Mesothelial cell of epicardium (in vitro differentiated cells): Measurements from ENCODE around the gene DEPDC5. TPM values are rescaled to one million over a fixed set of nuclear protein-coding genes. Genes with fewer than 3 reads are reported as not detected.

ENCODE experiments used
- DNase-seq, 2 experiments: peaks; one replicate each; pipeline ENCODE4 v3.0.0; 2021; ENCODE audit warnings: low spot score in 2 of 2; ENCODE audit not compliant: unreplicated experiment in 2 of 2
- H3K27ac Mint-ChIP-seq: 2 replicates; pipeline ENCODE4 v1.8.0; 2021; ENCODE audit warnings: mixed read lengths
- H3K27me3 Mint-ChIP-seq: 2 replicates; pipeline ENCODE4 v1.8.0; 2021; ENCODE audit warnings: low read depth, mixed read lengths
- H3K36me3 Mint-ChIP-seq: 2 replicates; pipeline ENCODE4 v1.8.0; 2021; ENCODE audit warnings: mixed read lengths
- H3K4me1 Mint-ChIP-seq: 2 replicates; pipeline ENCODE4 v1.8.0; 2021; ENCODE audit warnings: mixed read lengths
- H3K4me3 Mint-ChIP-seq: 2 replicates; pipeline ENCODE4 v1.8.0; 2021; ENCODE audit warnings: mild to moderate bottlenecking, moderate library complexity, mixed read lengths
- H3K9me3 Mint-ChIP-seq: 2 replicates; pipeline ENCODE4 v1.8.0; 2021; ENCODE audit warnings: mixed read lengths
- CTCF ChIP-seq: fragments of 200-600 bp; sonication (generic); IDR thresholded peaks from one replicate; pipeline ENCODE4 v1.5.0; 2021; ENCODE audit warnings: antibody characterized with exemption; ENCODE audit not compliant: unreplicated experiment
- total RNA-seq: library from RNA; stranded (reverse); gene quantifications from 3 replicates; pipeline ENCODE4 v1.2.1, GENCODE V29; 2021

DEPDC5 gene
- total RNA-seq, 1 donor from 2014 or later, result 38.3 TPM

DNA sequence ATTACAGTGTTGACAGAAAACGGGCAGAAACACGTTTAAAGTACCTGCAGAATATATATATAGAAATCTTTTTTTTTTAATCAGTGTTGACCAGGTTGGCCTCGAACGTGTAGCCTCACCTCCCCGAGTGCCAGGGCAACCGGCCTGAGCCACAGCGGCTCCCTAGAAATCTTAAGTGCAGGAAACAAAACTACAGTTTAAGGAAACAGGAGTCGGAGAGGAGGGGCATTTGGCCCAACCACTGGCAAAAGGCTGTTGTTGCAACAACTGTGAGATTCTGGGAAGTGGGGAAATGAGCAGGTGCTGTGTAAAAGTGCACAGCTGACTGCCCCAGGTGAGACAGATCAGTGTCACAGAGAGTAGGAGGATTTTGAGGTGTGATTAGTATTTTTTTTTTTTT is 194.2 kb downstream of the DEPDC5 start:
- Mint-ChIP-seq H3K4me3 (no peak overlapping the region), H3K27me3 (no peaks in the 10 kb centered on the region), H3K27ac (no peak overlapping the region), H3K36me3 (peaks cover 5% of the 10 kb centered on the region), H3K9me3 (no peaks in the 10 kb centered on the region), H3K4me1 (peaks cover 14% of the 10 kb centered on the region)
- TF ChIP-seq CTCF, result no peak
- DNase-seq, result no peak

GRCh38 chr22:31950226-31950625 is 196.4 kb downstream of the DEPDC5 start:
- no peaks in the 10 kb centered on the region for H3K9me3 Mint-ChIP-seq
- no peaks in the 10 kb centered on the region for H3K27me3 Mint-ChIP-seq
- no peak for TF ChIP-seq CTCF
- H3K4me1 Mint-ChIP-seq, result peaks cover 12% of the 10 kb centered on the region
- no peak for DNase-seq
- no peak overlapping the region for H3K27ac Mint-ChIP-seq
- peaks cover 5% of the 10 kb centered on the region for H3K36me3 Mint-ChIP-seq
- no peak overlapping the region for H3K4me3 Mint-ChIP-seq

DNA sequence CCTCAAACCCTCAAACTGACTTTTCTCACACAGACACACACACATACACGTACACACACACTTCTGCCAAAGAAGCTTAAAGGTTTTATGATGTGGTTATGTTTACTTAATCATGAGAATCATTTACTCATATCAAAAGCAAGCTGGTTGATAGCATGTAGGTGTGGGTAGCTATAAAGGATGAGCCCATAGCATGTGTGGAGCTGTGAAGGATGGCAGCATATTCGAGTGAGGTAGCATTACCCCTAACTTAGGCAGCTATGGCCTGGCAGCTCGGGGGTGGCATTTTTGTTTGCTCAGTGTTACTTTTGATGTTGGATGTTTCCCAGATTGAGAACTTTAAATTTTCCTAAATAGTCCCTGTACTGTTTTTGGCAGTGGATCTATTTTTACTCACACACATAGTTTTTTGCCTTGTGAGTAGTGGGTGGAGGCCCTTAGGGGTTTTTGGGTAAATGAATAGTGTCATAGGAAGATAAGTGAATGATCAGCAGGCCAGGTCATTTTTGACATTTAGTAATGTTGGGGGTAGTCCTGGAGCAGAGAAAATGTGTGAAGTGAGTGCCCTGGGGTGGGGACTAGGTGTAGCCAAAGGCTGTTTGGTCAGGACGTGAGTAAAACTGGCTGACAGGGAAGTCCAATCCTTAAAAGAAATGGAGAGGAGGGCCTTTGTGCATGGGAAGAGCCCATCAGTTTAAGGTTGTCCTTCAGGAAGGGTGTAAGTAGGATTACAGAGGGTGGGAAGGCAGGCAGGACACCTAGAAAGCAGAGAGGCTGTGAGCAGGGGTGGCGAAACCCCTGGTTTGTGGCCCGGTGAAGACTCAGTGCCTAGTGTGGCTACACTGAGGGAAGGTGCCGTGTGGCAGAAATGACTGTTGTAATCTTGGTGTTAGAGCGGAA is 197.6 kb downstream of the DEPDC5 start:
- peak overlapping the region; percentile 49 for H3K27ac Mint-ChIP-seq
- no peak for TF ChIP-seq CTCF
- no peaks in the 10 kb centered on the region for H3K27me3 Mint-ChIP-seq
- H3K4me1 Mint-ChIP-seq, result peaks cover 12% of the 10 kb centered on the region
- peaks cover 13% of the 10 kb centered on the region for H3K36me3 Mint-ChIP-seq
- no peaks in the 10 kb centered on the region for H3K9me3 Mint-ChIP-seq
- DNase-seq, result no peak
- no peak overlapping the region for H3K4me3 Mint-ChIP-seq

GRCh38 chr22:31952094-31952401 is 198.2 kb downstream of the DEPDC5 start:
- Mint-ChIP-seq H3K4me3 (no peak overlapping the region), H3K9me3 (no peaks in the 10 kb centered on the region), H3K27me3 (no peaks in the 10 kb centered on the region), H3K36me3 (peaks cover 18% of the 10 kb centered on the region), H3K27ac (no peak overlapping the region), H3K4me1 (peaks cover 11% of the 10 kb centered on the region)
- no peak for DNase-seq
- no peak for TF ChIP-seq CTCF

DNA sequence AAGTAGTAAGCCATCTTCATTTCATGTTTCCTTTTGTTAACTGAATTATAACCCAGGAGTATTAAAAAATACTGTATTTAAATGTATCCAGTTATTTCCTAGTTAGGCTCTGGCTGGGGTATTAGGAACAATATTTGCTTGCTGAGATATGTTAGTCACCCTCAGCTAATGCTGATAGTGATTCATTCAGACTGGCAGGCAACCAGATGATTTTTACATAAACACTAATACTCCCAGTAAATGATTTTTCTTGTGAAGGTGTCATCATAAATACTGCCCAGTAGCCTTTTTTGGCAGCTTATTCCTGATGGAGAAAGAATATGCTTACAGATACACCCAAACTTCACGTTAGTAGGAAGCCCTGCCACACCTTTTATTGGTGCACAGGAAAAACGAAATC is 198.7 kb downstream of the DEPDC5 start:
- DNase-seq, result no peak
- no peak overlapping the region for H3K27ac Mint-ChIP-seq
- no peaks in the 10 kb centered on the region for H3K9me3 Mint-ChIP-seq
- no peaks in the 10 kb centered on the region for H3K27me3 Mint-ChIP-seq
- no peak for TF ChIP-seq CTCF
- peaks cover 7% of the 10 kb centered on the region for H3K4me1 Mint-ChIP-seq
- peaks cover 18% of the 10 kb centered on the region for H3K36me3 Mint-ChIP-seq
- H3K4me3 Mint-ChIP-seq, result no peak overlapping the region
